Mesothelial cell of epicardium (in vitro differentiated cells): Measurements from ENCODE around the gene ATP6V1G2. TPM values are rescaled to one million over a fixed set of nuclear protein-coding genes. Genes with fewer than 3 reads are reported as not detected.
"Not testable (repeated sequence)": the region's sequence is repeated elsewhere in the genome, so short reads cannot be mapped to it uniquely, and the experiment has no call there.

Experiments
- DNase-seq, 2 experiments: peaks; one replicate each; pipeline ENCODE4 v3.0.0; 2021; ENCODE audit warnings: low spot score in 2 of 2; ENCODE audit not compliant: unreplicated experiment in 2 of 2
- H3K27ac Mint-ChIP-seq: 2 replicates; pipeline ENCODE4 v1.8.0; 2021; ENCODE audit warnings: mixed read lengths
- H3K27me3 Mint-ChIP-seq: 2 replicates; pipeline ENCODE4 v1.8.0; 2021; ENCODE audit warnings: low read depth, mixed read lengths
- H3K36me3 Mint-ChIP-seq: 2 replicates; pipeline ENCODE4 v1.8.0; 2021; ENCODE audit warnings: mixed read lengths
- H3K4me1 Mint-ChIP-seq: 2 replicates; pipeline ENCODE4 v1.8.0; 2021; ENCODE audit warnings: mixed read lengths
- H3K4me3 Mint-ChIP-seq: 2 replicates; pipeline ENCODE4 v1.8.0; 2021; ENCODE audit warnings: mild to moderate bottlenecking, moderate library complexity, mixed read lengths
- H3K9me3 Mint-ChIP-seq: 2 replicates; pipeline ENCODE4 v1.8.0; 2021; ENCODE audit warnings: mixed read lengths
- CTCF ChIP-seq: fragments of 200-600 bp; sonication (generic); IDR thresholded peaks from one replicate; pipeline ENCODE4 v1.5.0; 2021; ENCODE audit warnings: antibody characterized with exemption; ENCODE audit not compliant: unreplicated experiment
- total RNA-seq: library from RNA; stranded (reverse); gene quantifications from 3 replicates; pipeline ENCODE4 v1.2.1, GENCODE V29; 2021

Gene ATP6V1G2
- total RNA-seq, 1 donor from 2014 or later: 2.5 TPM

- Mint-ChIP-seq H3K36me3 (peaks cover 7% of the 10 kb centered on the region), H3K27me3 (peaks cover 9% of the 10 kb centered on the region), H3K9me3 (no peaks in the 10 kb centered on the region), H3K27ac (no peak overlapping the region), H3K4me3 (no peak overlapping the region), H3K4me1 (no peaks in the 10 kb centered on the region)
- DNase-seq: no peak
- no peak for TF ChIP-seq CTCF
Observed at GRCh38 chr6:31525553-31525931, 20.9 kb downstream of the ATP6V1G2 start.

- H3K36me3 Mint-ChIP-seq: no peaks in the 10 kb centered on the region
- H3K27ac Mint-ChIP-seq: no peak overlapping the region
- no peaks in the 10 kb centered on the region for H3K9me3 Mint-ChIP-seq
- no peak for DNase-seq
- H3K4me1 Mint-ChIP-seq: no peaks in the 10 kb centered on the region
- H3K4me3 Mint-ChIP-seq: no peak overlapping the region
- peaks cover 29% of the 10 kb centered on the region for H3K27me3 Mint-ChIP-seq
- no peak for TF ChIP-seq CTCF
Observed at GRCh38 chr6:31521835-31522234, 24.6 kb downstream of the ATP6V1G2 start.

- H3K27me3 Mint-ChIP-seq: peaks cover 53% of the 10 kb centered on the region
- no peak for DNase-seq
- H3K4me3 Mint-ChIP-seq: no peak overlapping the region
- H3K4me1 Mint-ChIP-seq: no peaks in the 10 kb centered on the region
- TF ChIP-seq CTCF: no peak
- no peaks in the 10 kb centered on the region for H3K9me3 Mint-ChIP-seq
- H3K27ac Mint-ChIP-seq: no peak overlapping the region
- no peaks in the 10 kb centered on the region for H3K36me3 Mint-ChIP-seq
Observed at GRCh38 chr6:31513456-31514165, 32.8 kb downstream of the ATP6V1G2 start.

- Mint-ChIP-seq H3K4me3 (no peak overlapping the region), H3K27me3 (peaks cover 41% of the 10 kb centered on the region), H3K36me3 (no peaks in the 10 kb centered on the region), H3K27ac (no peak overlapping the region), H3K4me1 (no peaks in the 10 kb centered on the region), H3K9me3 (no peaks in the 10 kb centered on the region)
- no peak for TF ChIP-seq CTCF
- DNase-seq: no peak
Observed at GRCh38 chr6:31510007-31510406, 36.4 kb downstream of the ATP6V1G2 start.

GRCh38 chr6:31509036-31509435 lies 37.4 kb downstream of the ATP6V1G2 start:
- H3K27me3 Mint-ChIP-seq: peaks cover 39% of the 10 kb centered on the region
- H3K9me3 Mint-ChIP-seq, H3K4me1 Mint-ChIP-seq, H3K4me3 Mint-ChIP-seq, H3K27ac Mint-ChIP-seq, DNase-seq, H3K36me3 Mint-ChIP-seq: not testable (repeated sequence)

GRCh38 chr6:31502586-31502985 lies 43.8 kb downstream of the ATP6V1G2 start:
- H3K9me3 Mint-ChIP-seq: peaks cover 7% of the 10 kb centered on the region
- H3K27ac Mint-ChIP-seq: no peak overlapping the region
- peaks cover 80% of the 10 kb centered on the region for H3K27me3 Mint-ChIP-seq
- H3K4me3 Mint-ChIP-seq: no peak overlapping the region
- peaks cover 1% of the 10 kb centered on the region for H3K36me3 Mint-ChIP-seq
- peaks cover 12% of the 10 kb centered on the region for H3K4me1 Mint-ChIP-seq
- DNase-seq: no peak
- TF ChIP-seq CTCF: no peak

- Mint-ChIP-seq H3K27me3 (peaks cover 92% of the 10 kb centered on the region), H3K4me1 (peaks cover 20% of the 10 kb centered on the region), H3K4me3 (peak overlapping the region; percentile 67)
- not testable (repeated sequence) for H3K27ac Mint-ChIP-seq, DNase-seq, H3K36me3 Mint-ChIP-seq, H3K9me3 Mint-ChIP-seq
Observed at GRCh38 chr6:31499648-31500047, 46.8 kb downstream of the ATP6V1G2 start.
